GM19463 (cell line): ENCODE data around the gene PPP2R5C.

Experiments
- ATAC-seq: cut with Tn5 transposase; IDR thresholded peaks from one replicate; pipeline ENCODE4 v1.9.1; 2021; ENCODE audit warnings: mild to moderate bottlenecking, moderate library complexity; ENCODE audit not compliant: unreplicated experiment

Gene PPP2R5C

DNA sequence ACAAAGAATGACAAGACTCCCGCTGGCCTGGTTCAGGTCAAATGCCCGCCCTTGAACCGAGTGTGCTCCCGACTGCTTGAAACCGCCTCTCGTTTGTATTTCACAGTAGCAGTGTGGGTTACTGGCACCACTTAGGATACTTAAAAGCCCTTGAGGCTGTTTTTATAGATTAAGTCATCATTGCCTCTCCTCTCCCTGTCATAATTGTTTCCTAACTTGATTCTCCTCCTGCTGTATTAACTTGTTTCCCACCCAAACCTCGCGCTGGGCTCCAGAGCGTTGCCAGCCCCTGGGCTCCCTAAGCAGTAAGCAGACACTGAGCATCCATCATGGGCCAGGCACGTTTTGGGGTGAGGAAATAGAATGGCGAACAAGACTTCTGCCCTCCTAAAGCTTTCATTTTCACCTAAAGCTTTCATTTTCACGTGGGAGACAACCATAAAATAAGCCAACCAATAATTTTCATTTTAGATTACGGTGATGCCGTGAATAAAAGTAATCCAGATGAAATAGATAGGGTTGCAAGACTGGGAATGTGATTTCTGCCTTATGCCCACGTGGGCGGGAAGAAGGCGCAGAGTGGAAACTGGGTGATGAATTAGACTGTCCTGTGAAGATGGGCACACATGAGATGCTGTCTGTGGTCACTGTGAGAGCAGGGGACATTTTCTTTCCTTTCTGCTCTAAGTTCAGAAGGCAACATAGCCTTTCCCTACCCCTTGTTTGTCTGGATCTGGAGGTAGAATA, 97.5 kb downstream of the PPP2R5C start:
- no peak for ATAC-seq

DNA sequence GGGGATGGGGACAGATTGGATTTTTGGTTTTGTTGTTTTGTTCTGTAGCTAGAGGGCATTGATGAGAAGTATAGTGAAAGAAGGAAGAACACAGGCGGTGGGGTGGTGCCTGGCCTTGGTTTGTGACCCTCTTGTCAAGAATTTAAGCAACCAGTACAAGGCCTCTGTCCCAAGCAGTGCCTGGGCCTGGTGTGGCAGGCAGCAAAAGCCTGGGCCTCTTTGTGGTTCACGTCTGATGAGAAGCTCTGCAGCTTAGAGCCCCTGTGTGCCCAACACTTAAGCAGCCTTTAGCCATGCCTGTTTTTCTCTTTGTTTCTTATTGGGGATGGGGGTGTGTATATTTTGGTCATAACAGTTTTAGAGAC, 98.0 kb downstream of the PPP2R5C start:
- ATAC-seq = no peak

DNA sequence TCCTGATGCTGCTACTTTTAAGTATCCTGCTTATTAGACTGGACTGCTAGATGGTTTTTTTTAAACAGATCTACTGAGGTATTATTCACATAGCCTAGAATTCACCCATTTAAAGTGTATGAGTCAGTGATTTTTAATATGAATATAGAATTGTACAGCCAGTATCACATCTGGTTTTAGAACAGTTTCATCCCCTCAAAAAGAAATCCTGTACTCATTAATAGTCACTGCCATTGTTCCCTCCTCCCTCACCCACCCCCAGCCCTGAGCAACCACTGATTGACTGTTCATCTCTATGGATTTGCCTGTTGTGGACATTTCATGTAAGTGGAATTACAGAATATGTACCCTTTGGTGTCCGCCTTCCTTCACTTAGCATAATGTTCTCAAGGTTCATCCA, 98.4 kb downstream of the PPP2R5C start:
- ATAC-seq = no peak

DNA sequence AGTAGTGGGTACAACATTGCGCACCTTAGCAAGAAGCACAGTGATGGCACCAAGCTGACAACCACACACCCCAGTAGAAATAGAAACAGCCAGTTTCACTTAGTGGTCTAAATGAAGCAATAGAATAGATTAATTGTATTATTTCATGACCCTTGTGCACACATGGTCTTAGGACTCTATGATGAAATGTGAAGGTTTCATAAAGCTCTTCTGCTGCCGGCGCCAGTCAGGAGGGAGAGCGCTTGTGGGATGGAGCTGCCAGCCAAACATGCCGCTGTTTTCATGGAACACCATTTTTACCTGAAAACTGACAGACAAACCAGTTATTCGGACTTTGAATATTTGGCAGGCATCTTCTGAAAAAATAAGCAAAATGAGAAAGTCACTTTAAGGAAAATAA, 100.0 kb downstream of the PPP2R5C start:
- no peak for ATAC-seq

DNA sequence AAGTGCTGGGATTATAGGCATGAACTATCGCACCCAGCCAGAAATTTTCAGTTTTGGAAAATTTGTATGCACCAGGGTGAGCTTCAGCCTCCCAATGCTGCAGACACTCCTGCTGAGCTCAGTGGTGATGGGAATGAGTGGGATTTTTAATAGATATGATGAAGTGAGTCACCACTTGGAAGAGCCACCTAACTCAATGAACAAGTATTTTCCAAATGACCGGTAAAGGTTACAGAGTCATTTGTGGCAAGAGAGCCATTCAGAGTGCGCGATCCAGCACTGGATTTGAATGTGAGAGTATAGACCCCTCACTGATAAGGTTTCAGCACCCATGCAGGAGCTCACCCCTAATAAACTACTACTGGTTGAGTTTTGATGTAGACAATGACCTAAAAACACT, 100.7 kb downstream of the PPP2R5C start:
- no peak for ATAC-seq

DNA sequence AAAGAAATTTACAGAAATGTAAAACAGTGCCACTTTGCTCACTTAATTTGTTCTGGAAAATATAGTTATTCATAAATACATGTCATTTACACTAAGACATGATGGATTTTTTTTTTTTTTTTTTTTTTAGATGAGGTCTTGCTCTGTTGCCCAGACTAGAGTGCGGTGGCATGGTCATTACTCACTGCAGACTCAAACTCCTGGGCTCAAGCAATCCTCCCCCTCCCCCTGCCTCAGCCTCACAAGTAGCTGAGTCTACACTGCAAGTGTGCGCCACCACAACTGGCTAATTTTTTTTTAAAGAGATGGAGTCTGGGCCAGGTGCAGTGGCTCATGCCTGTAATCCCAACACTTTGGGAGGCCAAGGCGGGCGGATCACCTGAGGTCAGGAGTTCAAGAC, 101.2 kb downstream of the PPP2R5C start:
- ATAC-seq = no peak

DNA sequence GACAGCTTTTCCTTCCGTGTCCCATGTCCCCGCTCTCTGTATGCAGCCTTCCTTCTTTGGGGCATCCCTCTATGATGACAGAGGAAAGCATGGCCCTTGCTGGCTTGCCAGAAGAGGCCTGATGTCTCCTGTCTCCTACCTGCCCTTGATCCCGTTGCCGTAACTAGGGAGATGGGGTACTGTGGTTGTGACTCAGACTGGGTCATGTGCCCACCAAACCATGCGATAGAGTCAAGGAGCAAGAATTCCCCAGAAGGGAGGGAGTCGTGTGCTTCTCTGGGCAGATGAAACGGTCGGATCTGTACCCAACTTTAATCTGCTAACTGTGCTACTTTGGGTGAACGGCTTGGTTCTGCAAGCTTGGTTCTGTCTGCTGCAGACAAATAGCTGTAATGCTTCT, 103.8 kb downstream of the PPP2R5C start:
- ATAC-seq = no peak

DNA sequence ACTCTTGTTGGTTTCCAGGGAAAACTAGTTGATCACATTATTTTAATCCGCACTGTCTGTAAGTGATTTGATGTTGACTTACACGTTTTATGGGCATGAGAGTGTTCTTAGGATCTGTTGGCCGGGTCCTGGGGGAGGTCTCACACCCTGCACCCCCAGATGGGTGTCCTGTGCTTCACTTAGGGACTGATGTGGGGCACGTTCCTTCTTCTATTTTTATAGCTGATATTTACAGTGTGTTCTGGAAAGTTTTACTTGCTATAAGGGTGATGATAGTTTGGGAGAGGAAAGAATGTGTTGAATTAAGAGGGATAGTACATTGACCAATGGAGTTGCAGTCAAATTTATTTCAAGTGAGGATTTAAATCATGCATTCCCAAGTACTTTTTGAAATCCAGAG, 106.3 kb downstream of the PPP2R5C start:
- ATAC-seq = no peak

DNA sequence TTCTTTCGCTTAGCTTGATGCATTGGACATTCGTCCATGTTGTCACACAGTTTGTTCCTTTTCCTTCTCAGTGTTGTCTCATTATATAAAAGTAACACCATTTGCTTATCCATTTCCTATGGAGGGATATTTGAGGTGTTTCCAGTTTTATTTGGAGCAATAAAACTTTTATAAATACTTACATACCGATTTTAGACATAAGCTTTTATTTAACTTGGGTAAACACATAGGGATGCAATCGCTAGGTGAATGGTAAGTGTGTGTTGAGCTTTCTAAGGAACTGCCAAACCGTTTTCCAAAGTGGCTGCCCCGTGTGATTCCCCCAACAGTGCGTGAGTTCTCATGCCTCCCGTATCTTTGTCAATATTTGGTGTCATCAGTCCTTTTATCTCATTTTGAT, 107.7 kb downstream of the PPP2R5C start:
- ATAC-seq = no peak

DNA sequence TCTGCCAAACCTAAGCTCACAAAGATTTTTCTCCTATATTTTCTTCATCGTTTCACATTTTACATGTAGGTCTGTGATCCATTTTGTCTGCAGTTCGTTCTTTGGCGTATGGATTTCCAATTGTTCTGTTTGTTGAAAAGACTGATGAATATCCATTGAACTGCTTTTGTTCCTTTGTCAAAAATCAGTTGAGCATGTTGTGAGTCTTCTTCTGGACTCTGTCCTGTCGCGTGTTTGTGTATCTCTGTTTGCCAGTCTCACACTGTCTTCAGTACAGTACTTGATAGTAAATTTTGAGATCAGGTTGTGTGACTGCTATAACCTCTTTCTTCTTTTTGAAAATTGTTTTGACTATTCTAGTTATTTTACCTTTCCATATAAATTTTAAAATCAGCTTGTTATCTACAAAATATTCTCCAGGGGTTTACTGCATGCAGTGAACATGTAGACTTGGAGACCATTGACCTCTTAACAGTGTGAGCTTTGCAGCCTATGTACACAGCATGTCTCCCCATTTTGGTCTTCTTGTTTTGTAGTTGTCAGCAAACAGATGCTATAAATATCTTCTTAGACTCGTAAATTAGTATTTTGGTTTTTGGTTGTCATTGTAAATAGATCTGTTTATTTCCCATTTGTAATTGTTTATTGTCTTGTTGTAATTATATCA, 108.9 kb downstream of the PPP2R5C start:
- no peak for ATAC-seq

DNA sequence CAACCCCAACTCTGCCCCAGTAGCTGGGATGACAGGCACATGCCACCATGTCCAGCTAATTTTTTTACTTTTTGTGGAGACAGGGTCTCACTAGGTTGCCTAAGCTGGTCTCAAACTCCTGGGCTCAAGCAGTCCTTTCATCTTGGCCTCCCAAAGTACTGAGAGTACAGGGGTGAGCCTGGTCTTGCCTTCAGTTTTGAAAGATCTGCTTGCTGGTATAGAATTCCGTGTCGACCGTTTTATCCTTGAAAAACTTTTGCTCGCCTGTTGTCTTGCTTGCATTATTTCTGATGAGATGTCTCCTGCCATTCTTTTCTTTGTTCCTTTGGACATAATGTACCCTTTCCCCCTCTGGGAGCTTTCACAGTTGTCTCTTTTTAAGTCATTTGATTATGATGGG, 110.8 kb downstream of the PPP2R5C start:
- no peak for ATAC-seq

DNA sequence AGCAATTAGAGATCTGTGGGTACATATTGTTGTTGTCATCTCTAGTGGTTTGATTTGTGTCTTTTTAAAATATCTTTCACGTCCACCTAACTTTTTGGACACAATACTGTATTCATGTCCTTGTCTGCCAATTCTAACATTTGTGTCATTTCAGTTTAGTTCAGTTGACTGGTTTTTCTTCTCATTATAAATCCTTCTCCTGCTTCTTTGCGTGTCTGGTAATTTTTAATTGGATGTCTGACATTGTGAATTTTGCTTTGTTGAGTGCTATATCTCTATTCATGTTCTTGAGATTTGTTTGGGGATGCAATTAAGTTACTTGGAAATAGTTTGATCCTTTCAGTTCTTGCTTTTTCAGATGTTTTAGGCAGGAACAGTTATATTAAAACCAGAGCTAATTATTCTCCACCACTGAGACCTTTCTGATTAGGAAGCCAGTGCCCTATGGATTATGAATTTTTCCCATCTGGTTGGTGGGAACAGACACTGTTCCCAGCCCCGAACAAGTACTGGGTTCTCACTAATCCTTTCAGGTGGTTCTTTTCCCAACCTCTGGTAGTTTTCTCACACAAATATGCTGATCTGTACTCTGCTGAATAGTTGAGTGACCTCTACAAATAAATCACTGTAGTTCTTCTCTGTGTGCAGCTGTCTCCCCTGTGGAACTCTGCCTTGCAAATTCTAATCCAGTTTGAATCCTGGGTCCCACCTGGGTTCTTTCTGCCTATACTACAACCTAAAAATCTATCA, 111.7 kb downstream of the PPP2R5C start:
- no peak for ATAC-seq

DNA sequence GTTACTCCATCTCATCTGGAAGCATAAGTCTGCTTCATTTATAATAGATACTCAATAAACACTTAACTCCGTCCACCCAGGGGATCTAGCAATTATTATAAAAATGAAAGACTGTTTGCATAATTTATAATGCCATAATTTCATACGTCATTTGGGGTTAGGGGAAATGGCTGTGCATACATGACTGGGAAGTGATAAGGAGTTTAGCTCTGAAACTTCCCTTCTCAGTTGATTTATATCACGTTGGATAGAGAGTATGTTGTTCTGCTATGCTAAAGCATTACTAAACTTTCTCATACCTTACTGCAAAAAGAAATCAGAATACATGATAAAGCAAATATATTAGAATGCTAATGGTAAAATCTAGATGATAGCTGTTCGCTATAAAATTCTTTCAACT, 112.5 kb downstream of the PPP2R5C start:
- ATAC-seq = no peak

DNA sequence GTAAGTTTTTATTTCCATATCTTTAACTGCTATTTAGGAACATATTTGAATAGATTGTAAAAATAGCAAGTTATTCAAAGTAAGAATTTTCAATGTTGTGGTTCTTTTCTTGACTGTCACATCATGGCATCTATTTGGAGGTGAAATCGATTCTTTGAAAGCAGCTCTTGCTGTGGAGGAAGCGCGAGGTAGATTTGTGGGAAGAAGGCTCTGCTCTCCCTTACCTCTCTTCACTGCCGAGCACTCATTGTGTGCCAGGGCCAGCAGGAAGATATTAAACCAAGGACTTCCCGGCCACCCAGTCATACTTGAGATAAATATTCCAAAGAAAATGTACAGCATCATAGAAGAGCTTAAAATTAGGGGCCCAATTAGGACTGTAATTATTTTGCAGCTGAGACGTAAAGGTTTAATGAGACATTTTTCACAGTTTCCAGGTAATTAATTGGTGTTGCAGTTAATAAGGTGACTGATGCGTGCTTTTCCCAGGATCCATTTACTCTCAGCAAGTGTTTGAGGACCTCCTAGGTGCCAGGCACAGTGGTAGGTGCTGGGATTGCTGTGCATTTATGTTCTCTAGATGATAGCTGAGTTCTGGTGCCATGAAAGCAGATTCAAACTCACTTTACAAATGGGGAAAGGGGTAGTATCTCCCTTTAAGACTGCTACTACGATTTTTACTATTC, 113.7 kb downstream of the PPP2R5C start:
- no peak for ATAC-seq

DNA sequence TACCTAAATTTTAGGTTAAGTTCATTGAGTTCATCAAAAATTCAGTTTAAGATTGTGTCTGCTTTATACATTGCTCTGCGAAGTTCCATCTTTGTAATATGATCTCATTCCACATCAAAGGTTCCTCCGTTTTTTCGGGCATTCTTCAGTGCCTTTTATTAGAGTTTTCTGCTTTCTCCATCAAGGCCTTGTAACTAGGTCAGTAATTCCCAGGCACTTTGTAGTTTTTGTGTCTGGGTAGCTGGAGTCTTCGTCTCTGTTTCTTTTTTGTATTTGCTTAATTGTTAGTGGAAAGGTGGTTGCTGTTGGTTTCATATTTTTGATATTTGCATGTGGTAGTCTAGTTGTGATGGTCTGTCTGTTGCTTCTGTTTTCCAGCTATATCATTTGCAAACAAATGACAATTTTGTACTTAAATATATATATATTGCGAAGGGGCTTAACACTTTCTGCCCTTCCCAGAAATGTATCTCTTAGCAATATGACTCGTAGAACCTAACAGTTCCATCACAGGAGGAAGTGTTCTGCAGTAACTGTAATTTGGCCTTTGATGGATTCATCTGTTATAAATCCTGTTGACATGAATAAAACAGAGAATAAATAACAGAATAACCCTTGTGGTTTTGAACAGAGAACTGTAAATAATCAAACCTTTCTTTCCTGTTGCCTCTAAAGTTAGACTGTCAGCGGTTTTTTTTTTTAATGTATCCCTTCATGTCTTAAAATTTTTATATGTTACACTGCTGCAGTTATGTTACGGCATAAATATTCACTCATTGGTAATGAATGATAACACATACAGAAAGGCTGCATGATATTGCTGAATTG, 114.4 kb downstream of the PPP2R5C start:
- peak; percentile 16 for ATAC-seq

DNA sequence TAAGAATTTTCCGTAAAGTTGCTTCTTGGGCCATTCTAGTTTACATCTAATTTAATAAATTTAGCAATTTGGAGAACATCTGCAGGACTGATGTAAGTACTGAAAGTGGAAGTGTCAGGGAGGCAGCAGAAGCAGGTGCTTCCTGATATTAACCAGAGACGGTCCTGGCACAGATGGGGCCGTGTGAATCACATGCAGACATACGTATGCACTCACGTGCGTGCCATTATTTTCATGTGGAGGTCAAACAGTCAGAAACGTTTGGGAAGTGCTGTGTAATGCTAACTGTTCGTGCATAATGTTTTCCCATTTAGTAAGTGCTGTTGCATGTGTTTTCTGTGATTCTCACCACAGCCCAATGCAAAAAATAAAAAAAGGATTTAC, 115.0 kb downstream of the PPP2R5C start:
- ATAC-seq = peak; percentile 83

DNA sequence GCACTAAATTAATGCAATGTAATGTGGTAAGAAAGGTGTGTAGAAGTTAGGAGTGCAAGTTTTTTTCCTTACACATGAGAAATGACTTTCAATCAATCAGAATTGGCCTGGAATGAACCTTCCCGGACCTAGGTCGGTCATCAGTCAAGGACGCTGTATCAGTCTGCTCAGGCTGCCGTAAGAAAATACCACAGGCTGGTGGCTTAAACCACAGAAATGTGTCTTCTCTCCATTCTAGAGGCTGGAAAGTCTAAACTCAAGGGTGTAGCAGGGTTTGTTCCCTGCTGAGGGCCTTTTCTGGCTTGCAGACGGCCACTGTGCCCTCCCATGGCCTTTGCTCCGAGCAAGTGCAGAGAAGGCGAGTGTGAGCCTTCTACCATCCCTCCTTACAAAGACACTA, 116.3 kb downstream of the PPP2R5C start:
- ATAC-seq = no peak

DNA sequence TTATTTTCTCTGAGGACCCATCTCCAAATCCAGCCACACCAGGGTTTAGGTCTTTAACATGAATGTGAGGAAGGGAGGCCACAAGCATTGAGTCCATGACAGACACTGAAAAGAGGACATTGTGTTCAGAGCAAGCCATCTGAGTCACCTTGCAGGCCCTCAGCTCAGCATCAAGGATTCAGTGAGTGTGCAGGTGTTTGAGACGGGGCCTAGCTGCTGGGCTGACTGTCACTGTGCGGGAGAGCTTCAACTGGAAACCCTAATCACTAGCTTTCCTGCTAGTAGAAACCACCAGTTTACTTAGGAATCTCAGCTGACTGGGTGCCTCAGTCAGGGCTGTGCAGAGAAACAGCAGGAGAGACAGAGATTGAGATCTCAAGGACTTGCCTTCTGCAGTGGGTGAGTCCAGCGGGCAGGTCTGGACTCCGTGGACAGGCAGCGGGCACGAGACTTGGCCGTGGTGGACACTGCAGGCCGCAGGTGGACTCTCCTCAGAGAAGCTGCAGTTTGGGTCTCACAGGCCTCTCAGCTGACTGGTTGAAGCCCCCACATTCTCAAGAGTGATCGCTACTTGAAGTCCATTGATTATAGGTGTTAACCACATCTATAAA, 116.8 kb downstream of the PPP2R5C start:
- no peak for ATAC-seq

DNA sequence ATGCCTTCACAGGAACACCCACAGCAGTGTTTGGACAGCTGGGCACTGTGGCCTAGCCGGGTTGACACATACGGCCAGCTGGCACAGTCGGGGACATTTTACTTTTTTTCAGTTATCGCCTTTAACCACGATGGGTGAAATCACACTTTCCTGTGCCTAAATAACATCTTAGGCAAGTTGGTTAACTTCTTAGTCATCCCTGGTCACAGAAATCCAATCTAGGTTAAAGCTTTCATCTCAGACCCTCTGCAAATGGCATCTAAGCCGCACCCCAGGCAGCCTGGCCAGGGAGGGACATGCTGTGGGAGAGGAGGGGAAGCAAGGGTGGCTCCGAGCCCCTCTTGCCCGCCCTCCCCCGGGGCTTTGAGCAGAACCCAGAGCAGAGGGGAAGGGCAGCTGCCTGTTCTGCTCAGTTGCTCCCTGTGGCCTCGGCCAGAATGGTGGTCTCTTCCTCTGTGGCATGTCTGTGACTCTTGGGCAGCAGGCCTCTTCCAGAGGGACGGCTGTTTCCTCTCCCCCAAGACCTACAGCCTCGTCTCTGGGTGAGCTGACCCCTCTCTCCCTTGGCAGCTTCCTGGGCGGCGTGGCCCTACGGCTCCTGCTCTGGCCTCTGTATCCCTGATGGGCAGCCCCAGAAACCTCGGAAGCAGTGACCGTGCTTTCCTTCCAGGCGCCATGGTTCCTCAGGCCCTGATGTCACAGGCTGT, 117.5 kb downstream of the PPP2R5C start:
- ATAC-seq = peak; percentile 39
